OCI-LY3 (cell line): ENCODE data around the gene SLC29A2.

Experiments used
- CTCF ChIP-seq: fragments of 200-600, 300-600 bp; sonication (generic); IDR thresholded peaks from 2 replicates; pipeline ENCODE4 v1.5.1; 2014; ENCODE audit warnings: antibody characterized with exemption, low read length, low read depth
- EZH2phosphoT487 ChIP-seq: fragments of 200-600 bp; shearing (Covaris generic); IDR thresholded peaks from 2 replicates; pipeline ENCODE4 v1.6.1; 2018; ENCODE audit warnings: antibody characterized with exemption, mixed run types, low read depth

- TF ChIP-seq CTCF (no peak), EZH2phosphoT487 (no peak)
Measured at GRCh38 chr11:66317322-66317722, 54.2 kb downstream of the SLC29A2 start.
